Vagina (tissue), 2 donors: ENCODE results near the gene AFAP1. TPM values are rescaled to one million over a fixed set of nuclear protein-coding genes. Genes with fewer than 3 reads are reported as not detected.

Source experiments
- DNase-seq, 2 donors: peaks; one replicate each; pipeline ENCODE4 v3.0.0-alpha.2; 2017; ENCODE audit errors: extremely low spot score in 2 of 2
- H3K27ac ChIP-seq: fragments of 200-600 bp; sonication (generic); one replicate; pipeline ENCODE4 v1.5.1; 2019
- H3K27me3 ChIP-seq: fragments of 200-600 bp; sonication (generic); one replicate; pipeline ENCODE4 v1.5.1; 2019
- H3K36me3 ChIP-seq, 2 donors: fragments of 200-600 bp; sonication (generic); one replicate each; pipeline ENCODE4 v1.5.1; 2017 to 2019
- H3K4me1 ChIP-seq: fragments of 200-600 bp; sonication (generic); one replicate; pipeline ENCODE4 v1.5.1; 2019
- H3K4me3 ChIP-seq, 2 donors: fragments of 200-600 bp; sonication (generic); 1 replicate in 1 of 2; 2 replicates in 1 of 2; pipeline ENCODE4 v1.5.1; 2016 to 2019
- H3K9me3 ChIP-seq: fragments of 200-600 bp; sonication (generic); one replicate; pipeline ENCODE4 v1.5.1; 2019
- CTCF ChIP-seq, 3 experiments: fragments of 450-650 bp in 2 of 3; fragments of 200-600 bp in 1 of 3; sonication (generic) in 1 of 3; IDR thresholded peaks; one replicate each; pipeline ENCODE4 v1.5.1; 2017 to 2019; ENCODE audit warnings: antibody characterized with exemption in 3 of 3, mild to moderate bottlenecking in 2 of 3, moderate library complexity in 2 of 3
- POLR2A ChIP-seq, 2 donors: fragments of 450-650 bp; IDR thresholded peaks; one replicate each; pipeline ENCODE4 v1.6.1; 2017; ENCODE audit warnings: antibody characterized with exemption in 2 of 2, mild to moderate bottlenecking in 2 of 2, moderate library complexity in 2 of 2
- POLR2AphosphoS5 ChIP-seq, 2 donors: sonication (generic); formaldehyde crosslinking; IDR thresholded peaks; one replicate each; pipeline ENCODE4 v1.9.0; 2017; ENCODE audit warnings: antibody characterized with exemption in 2 of 2, mild to moderate bottlenecking in 2 of 2, low read depth in 1 of 2; ENCODE audit not compliant: insufficient read depth in 1 of 2
- intact Hi-C: fragments of 100-400 bp; cut with DNase I; formaldehyde crosslinking; loops from one replicate; pipeline ENCODE4 v1.15.1; 2023
- total RNA-seq: library from RNA; depleted of rRNA; stranded (reverse); fragments of >200 nt; gene quantifications from one replicate; pipeline ENCODE4 v1.2.3, GENCODE V29; 2016

Gene AFAP1
- total RNA-seq, 1 donor from 2014 or later = 20.4 TPM

GRCh38 chr4:7725951-7726350 lies 213.7 kb downstream of the AFAP1 start:
- no peak for TF ChIP-seq CTCF (IDR thresholded peaks at IDR 0.05)
- TF ChIP-seq POLR2AphosphoS5 (IDR thresholded peaks at IDR 0.05; ENCODE audit: insufficient read depth in 1 of 2, low read depth in 1 of 2) = no peak
- no peak for TF ChIP-seq POLR2A (IDR thresholded peaks at IDR 0.05)
- Histone ChIP-seq H3K4me1 (no peaks in the 10 kb centered on the region), H3K36me3 (no peaks in the 10 kb centered on the region), H3K27me3 (no peaks in the 10 kb centered on the region), H3K9me3 (no peaks in the 10 kb centered on the region), H3K27ac (no peak overlapping the region), H3K4me3 (no peak overlapping the region)
- no peak for DNase-seq
- intact Hi-C loops = no loop called here

- TF ChIP-seq CTCF (IDR thresholded peaks at IDR 0.05) (no peak), POLR2A (IDR thresholded peaks at IDR 0.05) (no peak), POLR2AphosphoS5 (IDR thresholded peaks at IDR 0.05; ENCODE audit: insufficient read depth in 1 of 2, low read depth in 1 of 2) (no peak)
- no peaks in the 10 kb centered on the region for H3K27me3 ChIP-seq
- H3K36me3 ChIP-seq = no peaks in the 10 kb centered on the region
- no peaks in the 10 kb centered on the region for H3K9me3 ChIP-seq
- intact Hi-C loops = no loop called here
- no peak for DNase-seq
- H3K4me3 ChIP-seq = no peak overlapping the region
- H3K4me1 ChIP-seq = no peaks in the 10 kb centered on the region
- no peak overlapping the region for H3K27ac ChIP-seq
Observed at GRCh38 chr4:7723625-7724024, 216.0 kb downstream of the AFAP1 start.

- DNase-seq = no peak
- Histone ChIP-seq H3K9me3 (no peaks in the 10 kb centered on the region), H3K36me3 (no peaks in the 10 kb centered on the region), H3K27ac (no peak overlapping the region), H3K4me1 (no peaks in the 10 kb centered on the region), H3K27me3 (no peaks in the 10 kb centered on the region), H3K4me3 (no peak overlapping the region)
- intact Hi-C loops = no loop called here
- TF ChIP-seq POLR2AphosphoS5 (IDR thresholded peaks at IDR 0.05; ENCODE audit: insufficient read depth in 1 of 2, low read depth in 1 of 2) (no peak), POLR2A (IDR thresholded peaks at IDR 0.05) (no peak), CTCF (IDR thresholded peaks at IDR 0.05) (no peak)
Observed at GRCh38 chr4:7722766-7723387, 216.8 kb downstream of the AFAP1 start.

- no peak overlapping the region for H3K4me3 ChIP-seq
- no peak for TF ChIP-seq POLR2A (IDR thresholded peaks at IDR 0.05)
- no peak for DNase-seq
- H3K36me3 ChIP-seq = no peaks in the 10 kb centered on the region
- H3K9me3 ChIP-seq = no peaks in the 10 kb centered on the region
- H3K4me1 ChIP-seq = no peaks in the 10 kb centered on the region
- no peaks in the 10 kb centered on the region for H3K27me3 ChIP-seq
- intact Hi-C loops = no loop called here
- H3K27ac ChIP-seq = no peak overlapping the region
Observed at GRCh38 chr4:7721984-7722551, 217.6 kb downstream of the AFAP1 start.

GRCh38 chr4:7719354-7720174 lies 220.1 kb downstream of the AFAP1 start:
- Histone ChIP-seq H3K9me3 (no peaks in the 10 kb centered on the region), H3K4me3 (no peak overlapping the region), H3K27me3 (no peaks in the 10 kb centered on the region), H3K4me1 (no peaks in the 10 kb centered on the region), H3K27ac (no peak overlapping the region), H3K36me3 (no peaks in the 10 kb centered on the region)
- intact Hi-C loops = loop anchor here (5.0 kb wide), 1 partner anchor 527 kb away; the partner anchor contains the start of gene SORCS2
- TF ChIP-seq POLR2AphosphoS5 (IDR thresholded peaks at IDR 0.05; ENCODE audit: insufficient read depth in 1 of 2, low read depth in 1 of 2) (no peak), CTCF (IDR thresholded peaks at IDR 0.05) (peak; percentile 56 to 80 (median 76)), POLR2A (IDR thresholded peaks at IDR 0.05) (no peak)
- no peak for DNase-seq
